HepG2 (cell line): Measurements from ENCODE around the gene PPP2R2C. TPM values are rescaled to one million over a fixed set of nuclear protein-coding genes. Genes with fewer than 3 reads are reported as not detected.

Experiments used
- ATAC-seq: fragments of 200-7000 bp; cut with Tn5 transposase; 3 replicates; pipeline ENCODE4 v1.9.1; 2020; ENCODE audit warnings: mild to moderate bottlenecking, moderate library complexity
- BruUV-seq: library from RNA; stranded (reverse); fragments of 400-500 nt; replicated peaks from 2 replicates; lab custom pipeline; 2021; lab: Mats Ljungman, UMichigan
- CTCF ChIA-PET: fragments of 300-600 bp; formaldehyde crosslinking; extraction: SDS; loops from one replicate; lab custom pipeline; 2021; ENCODE audit warnings: low total read pairs, inconsistent platforms, low intra/inter-chr PET ratio; lab: Yijun Ruan, JAX
- POLR2A ChIA-PET: fragments of 350-600 bp; sonication (Branson Sonifier 250); formaldehyde crosslinking; loops from one replicate; lab custom pipeline; 2020; ENCODE audit warnings: antibody characterized with exemption, inconsistent platforms; lab: Yijun Ruan, JAX
- DNase-seq: peaks from one replicate; pipeline ENCODE4 v3.0.0-alpha.2; 2015; ENCODE audit warnings: low spot score
- FAIRE-seq: peaks from 3 replicates; lab custom pipeline; 2011; peaks lifted over from hg19 to GRCh38; lab: Jason Lieb, UNC
- H2AFZ ChIP-seq: one replicate; pipeline ENCODE4 v1.6.1; 2011; ENCODE audit warnings: low read length, inconsistent platforms
- H3K27ac ChIP-seq: fragments of 300-600 bp; 3 replicates; pipeline ENCODE4 v1.8.0; 2011; ENCODE audit warnings: mixed run types, mild to moderate bottlenecking, mixed read lengths, low read length, inconsistent platforms; ENCODE audit not compliant: insufficient read depth; ENCODE audit errors: extremely low read length
- H3K27me3 ChIP-seq, 2 experiments: fragments of 200-600 bp in 1 of 2; 2 replicates in 1 of 2; 3 replicates in 1 of 2; pipeline versions ENCODE4 v1.6.0 to v1.8.0; 2011; ENCODE audit warnings: low read length in 2 of 2, mild to moderate bottlenecking in 2 of 2, moderate library complexity in 2 of 2, inconsistent platforms in 1 of 2; ENCODE audit not compliant: insufficient read depth in 2 of 2, control insufficient read depth in 1 of 2
- H3K36me3 ChIP-seq, 2 experiments: fragments of 200-600 bp in 1 of 2; replicated peaks in 1 of 2; 2 replicates in 1 of 2; 3 replicates in 1 of 2; pipeline versions ENCODE4 v1.5.1 to v1.8.0; 2011; ENCODE audit warnings: low read length in 2 of 2, inconsistent platforms in 1 of 2; ENCODE audit not compliant: insufficient read depth in 2 of 2, control insufficient read depth in 1 of 2
- H3K4me1 ChIP-seq: 2 replicates; pipeline ENCODE4 v1.5.1; 2012; ENCODE audit warnings: low read length, inconsistent platforms; ENCODE audit not compliant: insufficient read depth
- H3K4me2 ChIP-seq: 2 replicates; pipeline ENCODE4 v1.6.0; 2011; ENCODE audit warnings: low read depth, low read length, inconsistent platforms
- H3K4me3 ChIP-seq, 3 experiments: fragments of 200-600 bp in 1 of 3; sonication (generic), shearing (Covaris generic) in 1 of 3; replicated peaks in 1 of 3; 2 replicates each; pipeline ENCODE4 v1.5.1; 2011 to 2016; ENCODE audit warnings: low read length in 3 of 3, inconsistent platforms in 2 of 3, low read depth in 2 of 3, mild to moderate bottlenecking in 2 of 3, control low read depth in 1 of 3, mixed read lengths in 1 of 3; ENCODE audit not compliant: insufficient read depth in 1 of 3
- H3K79me2 ChIP-seq: one replicate; pipeline ENCODE4 v1.6.1; 2011; ENCODE audit warnings: low read length, inconsistent platforms; ENCODE audit not compliant: insufficient read depth
- H3K9ac ChIP-seq: 2 replicates; pipeline ENCODE4 v1.6.0; 2011; ENCODE audit warnings: mild to moderate bottlenecking, low read depth, low read length, inconsistent platforms; ENCODE audit not compliant: insufficient read depth
- H3K9me3 ChIP-seq: 2 replicates; pipeline ENCODE4 v1.5.1; 2012; ENCODE audit warnings: mild to moderate bottlenecking, low read length
- H4K20me1 ChIP-seq: 2 replicates; pipeline ENCODE4 v1.6.0; 2011; ENCODE audit warnings: inconsistent platforms, mild to moderate bottlenecking, low read length, moderate library complexity; ENCODE audit not compliant: insufficient read depth
- ELF3 ChIP-seq: IDR thresholded peaks from 2 replicates; pipeline ENCODE4 v1.6.1; 2016; ENCODE audit warnings: missing genetic modification reagents, missing compliant biosample characterization
- HDAC1 ChIP-seq: sonication (generic); formaldehyde crosslinking; IDR thresholded peaks from 2 replicates; pipeline ENCODE4 v1.5.1; 2020; ENCODE audit warnings: mild to moderate bottlenecking, missing genetic modification reagents
- HMG20B ChIP-seq: conservative IDR thresholded peaks from 2 replicates; pipeline ENCODE4 v1.6.1; 2016; ENCODE audit warnings: missing genetic modification reagents, missing compliant biosample characterization
- PTBP1 ChIP-seq: fragments of 200-400 bp; formaldehyde crosslinking; IDR thresholded peaks from 2 replicates; pipeline ENCODE4 v1.6.1; 2018; ENCODE audit warnings: low read length, low read depth; ENCODE audit not compliant: poor library complexity, severe bottlenecking
- SIN3B ChIP-seq: fragments of 150-350 bp; IDR thresholded peaks from 2 replicates; pipeline ENCODE4 v1.6.1; 2014; ENCODE audit warnings: low read length
- ZNF780A ChIP-seq: sonication (generic); formaldehyde crosslinking; IDR thresholded peaks from 2 replicates; pipeline ENCODE4 v1.8.0; 2022; ENCODE audit warnings: mild to moderate bottlenecking, missing genetic modification reagents, moderate library complexity
- WGBS: methylation state at CpG from one replicate; pipeline ENCODE4 v1.1.6; 2017; ENCODE audit warnings: low lambda C conversion rate; 5-methylcytosine and 5-hydroxymethylcytosine counted together
- in situ Hi-C: cut with HindIII; loops from 2 replicates; pipeline ENCODE4 v1.10.0; 2017; ENCODE audit warnings: low pct_unique_long_range_greater_than_20kb; ENCODE audit not compliant: extremely low pct_ligation_motif_present
- intact Hi-C: fragments of 100-400 bp; cut with micrococcal nuclease; formaldehyde crosslinking; loops from one replicate; pipeline ENCODE4 v1.10.0; 2022; ENCODE audit not compliant: unreplicated experiment
- polyA plus RNA-seq, 8 experiments: library from polyadenylated mRNA; depleted of rRNA in 3 of 8; stranded (reverse) in 7 of 8; unstranded in 1 of 8; fragments of >200 nt; fragmentation: Illumina TruSeq in 4 of 8; extraction: Trizol in 4 of 8; gene quantifications; 2 replicates each; pipeline versions ENCODE4 v1.2.1 to v1.2.3, GENCODE V29; 2011 to 2016; ENCODE audit warnings: low read depth in 4 of 8, missing spikeins in 1 of 8, mixed read lengths in 1 of 8; ENCODE audit not compliant: insufficient read depth in 1 of 8
- total RNA-seq, 5 experiments: library from RNA; depleted of rRNA; stranded (reverse); fragments of >200 nt; fragmentation: Illumina TruSeq; extraction: Trizol; gene quantifications; 2 replicates each; pipeline ENCODE4 v1.2.3, GENCODE V29; 2016; ENCODE audit warnings: low read depth in 1 of 5
- TF ChIP-seq, protein P1 (sequence below): IDR thresholded peaks from 2 replicates; pipeline ENCODE4 v1.6.1; 2016; ENCODE audit warnings: missing biosample characterization, missing genetic modification reagents, low read depth

The PPP2R2C gene
- total and polyA plus RNA-seq, 2 of the 13 experiments (the other 11 are each of a cell fraction or from before 2014, with no cell fraction given): 0.60 to 8.6 TPM

- TF ChIP-seq, protein P1, sequence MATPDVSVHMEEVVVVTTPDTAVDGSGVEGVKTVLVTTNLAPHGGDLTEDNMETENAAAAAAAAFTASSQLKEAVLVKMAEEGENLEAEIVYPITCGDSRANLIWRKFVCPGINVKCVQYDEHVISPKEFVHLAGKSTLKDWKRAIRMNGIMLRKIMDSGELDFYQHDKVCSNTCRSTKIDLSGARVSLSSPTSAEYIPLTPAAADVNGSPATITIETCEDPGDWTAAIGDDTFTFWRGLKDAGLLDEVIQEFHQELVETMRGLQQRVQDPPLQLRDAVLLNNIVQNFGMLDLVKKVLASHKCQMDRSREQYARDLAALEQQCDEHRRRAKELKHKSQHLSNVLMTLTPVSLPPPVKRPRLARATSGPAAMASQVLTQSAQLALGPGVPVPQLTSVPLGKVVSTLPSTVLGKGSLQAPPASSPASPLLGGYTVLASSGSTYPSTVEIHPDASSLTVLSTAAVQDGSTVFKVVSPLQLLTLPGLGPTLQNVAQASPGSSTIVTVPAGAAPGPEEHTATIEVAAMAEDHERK (CRISPR knock-in tag): no peak
- no peak for TF ChIP-seq PTBP1
- TF ChIP-seq HDAC1 (CRISPR knock-in tag): no peak
- Histone ChIP-seq H4K20me1 (no peaks in the 10 kb centered on the region), H3K4me1 (no peaks in the 10 kb centered on the region), H3K27ac (no peak overlapping the region), H3K9me3 (no peaks in the 10 kb centered on the region), H3K27me3 (peaks cover 5 to 28% of the 10 kb centered on the region in 2 experiments; a peak in 3 of 5 replicates), H3K4me2 (no peak overlapping the region), H3K79me2 (no peaks in the 10 kb centered on the region), H3K4me3 (no peak overlapping the region), H3K36me3 (no peaks in the 10 kb centered on the region), H3K9ac (no peak overlapping the region), H2AFZ (no peak overlapping the region)
- WGBS: 7% methylated on average over 13 of the region's 17 CpGs
- ATAC-seq (no peak; the same call in 2 of the 3 replicates), FAIRE-seq (no peak), DNase-seq (no peak)
- in situ Hi-C loops (no loop called here), intact Hi-C loops (no loop called here)
- ChIA-PET CTCF (no interaction called here), POLR2A (no interaction called here)
- no TSS peak for BruUV-seq
These were observed 6.3 kb upstream of the PPP2R2C start for GRCh38 chr4:6478546-6479220.

GRCh38 chr4:6476893-6477292 lies 4.5 kb upstream of the PPP2R2C start:
- Histone ChIP-seq H3K9ac (no peak overlapping the region), H2AFZ (no peak overlapping the region), H4K20me1 (no peaks in the 10 kb centered on the region), H3K4me3 (no peak overlapping the region), H3K9me3 (no peaks in the 10 kb centered on the region), H3K36me3 (no peaks in the 10 kb centered on the region), H3K27ac (no peak overlapping the region), H3K79me2 (no peaks in the 10 kb centered on the region), H3K4me2 (no peak overlapping the region), H3K27me3 (peaks cover 6 to 39% of the 10 kb centered on the region in 2 experiments; a peak in 3 of 5 replicates), H3K4me1 (no peaks in the 10 kb centered on the region)
- POLR2A ChIA-PET: no interaction called here
- CTCF ChIA-PET: no interaction called here
- DNase-seq: no peak
- 13% methylated on average over 3 of the region's 4 CpGs for WGBS
- no peak for FAIRE-seq
- in situ Hi-C loops: no loop called here
- ATAC-seq: no peak
- no TSS peak for BruUV-seq
- intact Hi-C loops: no loop called here
- TF ChIP-seq ELF3 (CRISPR knock-in tag) (no peak), HMG20B (CRISPR knock-in tag) (no peak), ZNF780A (CRISPR knock-in tag) (no peak), SIN3B (no peak)
